ENCODE results near the gene PRR19.
A peak's percentile ranks its signal among the peaks of the same experiment; 100 is the strongest.
"Not testable (repeated sequence)": the region's sequence is repeated elsewhere in the genome, so short reads cannot be mapped to it uniquely, and the experiment has no call there.

The PRR19 gene

GRCh38 chr19:42301646-42302203 is at the start of gene PRR19:
Gene PRR19 (plus strand): TSS chr19:42302132. CDS start chr19:42309585, 7,453 bp downstream.
- no peak within 1 kb of the TSS for H3K27ac ChIP-seq (ENCODE audit: low read depth, low read length)
- peak within 1 kb of the TSS; percentile 40 to 77 (median 66) for H3K4me3 ChIP-seq (ENCODE audit: low read depth in 1 of 5, low read length in 5 of 5)
- peaks cover 0 to 19% (median 16%) of the 10 kb centered on the region in 5 donors for H3K4me1 ChIP-seq (ENCODE audit: control insufficient read depth in 5 of 5, insufficient read depth in 5 of 5, low read length in 5 of 5)
- peak within 1 kb of the TSS in 3 of 5 donors; percentile 45 to 61 (median 59) for H3K9ac ChIP-seq (ENCODE audit: low read length in 5 of 5)
- no peaks in the 10 kb centered on the region for H3K9me3 ChIP-seq (ENCODE audit: control insufficient read depth in 5 of 5, low read length in 5 of 5)
- H3K36me3 ChIP-seq (ENCODE audit: control insufficient read depth in 5 of 5, insufficient read depth in 5 of 5, low read length in 5 of 5): peaks cover 0 to 3% (median 0%) of the 10 kb centered on the region in 5 donors
- H3K27me3 ChIP-seq (ENCODE audit: control insufficient read depth in 5 of 5, insufficient read depth in 4 of 5, low read length in 5 of 5): peaks cover 0 to 12% (median 8%) of the 10 kb centered on the region in 5 donors

GRCh38 chr19:42252365-42253244 is 49.3 kb upstream of the PRR19 start:
- Histone ChIP-seq H3K27me3 (ENCODE audit: control insufficient read depth in 5 of 5, insufficient read depth in 4 of 5, low read length in 5 of 5) (peaks cover 0 to 3% (median 0%) of the 10 kb centered on the region in 5 donors), H3K27ac (ENCODE audit: low read depth, low read length) (peak overlapping the region; percentile 76), H3K36me3 (ENCODE audit: control insufficient read depth in 5 of 5, insufficient read depth in 5 of 5, low read length in 5 of 5) (peaks cover 0 to 23% (median 14%) of the 10 kb centered on the region in 5 donors), H3K4me1 (ENCODE audit: control insufficient read depth in 5 of 5, insufficient read depth in 5 of 5, low read length in 5 of 5) (peaks cover 8 to 55% (median 48%) of the 10 kb centered on the region in 5 donors), H3K9ac (ENCODE audit: low read length in 5 of 5) (peak overlapping the region; percentile 17 to 78 (median 71)), H3K4me3 (ENCODE audit: low read depth in 1 of 5, low read length in 5 of 5) (peak overlapping the region; percentile 73 to 82 (median 77)), H3K9me3 (ENCODE audit: control insufficient read depth in 5 of 5, low read length in 5 of 5) (no peaks in the 10 kb centered on the region)

GRCh38 chr19:42253245-42254088 is 48.5 kb upstream of the PRR19 start:
- peaks cover 8 to 55% (median 48%) of the 10 kb centered on the region in 5 donors for H3K4me1 ChIP-seq (ENCODE audit: control insufficient read depth in 5 of 5, insufficient read depth in 5 of 5, low read length in 5 of 5)
- peaks cover 0 to 3% (median 0%) of the 10 kb centered on the region in 5 donors for H3K27me3 ChIP-seq (ENCODE audit: control insufficient read depth in 5 of 5, insufficient read depth in 4 of 5, low read length in 5 of 5)
- H3K36me3 ChIP-seq (ENCODE audit: control insufficient read depth in 5 of 5, insufficient read depth in 5 of 5, low read length in 5 of 5): peaks cover 0 to 20% (median 14%) of the 10 kb centered on the region in 5 donors
- peak overlapping the region; percentile 77 to 92 (median 85) for H3K4me3 ChIP-seq (ENCODE audit: low read depth in 1 of 5, low read length in 5 of 5)
- no peaks in the 10 kb centered on the region for H3K9me3 ChIP-seq (ENCODE audit: control insufficient read depth in 5 of 5, low read length in 5 of 5)
- H3K9ac ChIP-seq (ENCODE audit: low read length in 5 of 5): peak overlapping the region in 4 of 5 donors; percentile 64 to 89 (median 74)
- H3K27ac ChIP-seq (ENCODE audit: low read depth, low read length): peak overlapping the region; percentile 84

- Histone ChIP-seq H3K27me3 (ENCODE audit: control insufficient read depth in 5 of 5, insufficient read depth in 4 of 5, low read length in 5 of 5) (peaks cover 0 to 3% (median 0%) of the 10 kb centered on the region in 5 donors), H3K27ac (ENCODE audit: low read depth, low read length) (peak overlapping the region; percentile 84), H3K9me3 (ENCODE audit: control insufficient read depth in 5 of 5, low read length in 5 of 5) (no peaks in the 10 kb centered on the region), H3K36me3 (ENCODE audit: control insufficient read depth in 5 of 5, insufficient read depth in 5 of 5, low read length in 5 of 5) (peaks cover 0 to 12% (median 7%) of the 10 kb centered on the region in 5 donors), H3K4me3 (ENCODE audit: low read depth in 1 of 5, low read length in 5 of 5) (peak overlapping the region in 4 of 5 donors; percentile 80 to 92 (median 86)), H3K9ac (ENCODE audit: low read length in 5 of 5) (peak overlapping the region in 4 of 5 donors; percentile 83 to 92 (median 90)), H3K4me1 (ENCODE audit: control insufficient read depth in 5 of 5, insufficient read depth in 5 of 5, low read length in 5 of 5) (peaks cover 8 to 55% (median 48%) of the 10 kb centered on the region in 5 donors)
Measured at GRCh38 chr19:42254089-42254849, 47.7 kb upstream of the PRR19 start.

GRCh38 chr19:42254850-42255765 is 46.8 kb upstream of the PRR19 start, which contains the start of gene ERF:
Gene ERF (minus strand): TSS chr19:42255128. CDS start chr19:42254999, 129 bp downstream.
- Histone ChIP-seq H3K9ac (ENCODE audit: low read length in 5 of 5) (peak within 1 kb of the TSS in 4 of 5 donors; percentile 83 to 92 (median 90)), H3K4me1 (ENCODE audit: control insufficient read depth in 5 of 5, insufficient read depth in 5 of 5, low read length in 5 of 5) (peaks cover 3 to 47% (median 44%) of the 10 kb centered on the region in 5 donors), H3K4me3 (ENCODE audit: low read depth in 1 of 5, low read length in 5 of 5) (peak within 1 kb of the TSS; percentile 74 to 92 (median 85)), H3K9me3 (ENCODE audit: control insufficient read depth in 5 of 5, low read length in 5 of 5) (no peaks in the 10 kb centered on the region), H3K36me3 (ENCODE audit: control insufficient read depth in 5 of 5, insufficient read depth in 5 of 5, low read length in 5 of 5) (peaks cover 0 to 3% (median under 1%) of the 10 kb centered on the region in 5 donors), H3K27ac (ENCODE audit: low read depth, low read length) (peak within 1 kb of the TSS; percentile 84), H3K27me3 (ENCODE audit: control insufficient read depth in 5 of 5, insufficient read depth in 4 of 5, low read length in 5 of 5) (peaks cover 0 to 3% (median 0%) of the 10 kb centered on the region in 5 donors)

- Histone ChIP-seq H3K9ac (ENCODE audit: low read length in 5 of 5) (peak overlapping the region in 4 of 5 donors; percentile 48 to 71 (median 66)), H3K36me3 (ENCODE audit: control insufficient read depth in 5 of 5, insufficient read depth in 5 of 5, low read length in 5 of 5) (no peaks in the 10 kb centered on the region), H3K4me3 (ENCODE audit: low read depth in 1 of 5, low read length in 5 of 5) (peak overlapping the region; percentile 60 to 92 (median 74)), H3K9me3 (ENCODE audit: control insufficient read depth in 5 of 5, low read length in 5 of 5) (no peaks in the 10 kb centered on the region), H3K27me3 (ENCODE audit: control insufficient read depth in 5 of 5, insufficient read depth in 4 of 5, low read length in 5 of 5) (peaks cover 0 to 3% (median 0%) of the 10 kb centered on the region in 5 donors), H3K4me1 (ENCODE audit: control insufficient read depth in 5 of 5, insufficient read depth in 5 of 5, low read length in 5 of 5) (peaks cover 0 to 38% (median 35%) of the 10 kb centered on the region in 5 donors), H3K27ac (ENCODE audit: low read depth, low read length) (peak overlapping the region; percentile 80)
Measured at GRCh38 chr19:42255766-42256745, 45.9 kb upstream of the PRR19 start.

GRCh38 chr19:42257842-42258241 is 44.1 kb upstream of the PRR19 start:
- H3K4me1 ChIP-seq (ENCODE audit: control insufficient read depth in 5 of 5, insufficient read depth in 5 of 5, low read length in 5 of 5): peaks cover 0 to 21% (median 18%) of the 10 kb centered on the region in 5 donors
- not testable (repeated sequence) for H3K9me3 ChIP-seq (ENCODE audit: control insufficient read depth in 5 of 5, low read length in 5 of 5); H3K27ac ChIP-seq (ENCODE audit: low read depth, low read length)

More at GRCh38 chr19:42257842-42258241, 44.1 kb upstream of the PRR19 start:
- not testable (repeated sequence) for H3K4me3 ChIP-seq (ENCODE audit: low read depth in 1 of 5, low read length in 5 of 5); H3K9ac ChIP-seq (ENCODE audit: low read length in 5 of 5); H3K36me3 ChIP-seq (ENCODE audit: control insufficient read depth in 5 of 5, insufficient read depth in 5 of 5, low read length in 5 of 5); H3K27me3 ChIP-seq (ENCODE audit: control insufficient read depth in 5 of 5, insufficient read depth in 4 of 5, low read length in 5 of 5)

Data from subcutaneous abdominal adipose tissue (tissue), 5 donors.